GM12864 (cell line): Measurements from ENCODE around the gene HSPB6.

ENCODE experiments used
- DNase-seq: peaks from one replicate; pipeline ENCODE4 v3.0.0-alpha.2; 2011; ENCODE audit warnings: low read depth
- H3K4me3 ChIP-seq: 2 replicates; pipeline ENCODE4 v1.5.1; 2011; ENCODE audit warnings: mild to moderate bottlenecking, low read depth, low read length, control low read depth
- TF ChIP-seq, protein P1 (sequence below): IDR thresholded peaks from 2 replicates; pipeline ENCODE4 v1.5.1; 2011; ENCODE audit warnings: low read depth, mild to moderate bottlenecking, moderate library complexity, low read length, control low read depth, inconsistent platforms; ENCODE audit errors: missing control alignments

The HSPB6 gene

DNA sequence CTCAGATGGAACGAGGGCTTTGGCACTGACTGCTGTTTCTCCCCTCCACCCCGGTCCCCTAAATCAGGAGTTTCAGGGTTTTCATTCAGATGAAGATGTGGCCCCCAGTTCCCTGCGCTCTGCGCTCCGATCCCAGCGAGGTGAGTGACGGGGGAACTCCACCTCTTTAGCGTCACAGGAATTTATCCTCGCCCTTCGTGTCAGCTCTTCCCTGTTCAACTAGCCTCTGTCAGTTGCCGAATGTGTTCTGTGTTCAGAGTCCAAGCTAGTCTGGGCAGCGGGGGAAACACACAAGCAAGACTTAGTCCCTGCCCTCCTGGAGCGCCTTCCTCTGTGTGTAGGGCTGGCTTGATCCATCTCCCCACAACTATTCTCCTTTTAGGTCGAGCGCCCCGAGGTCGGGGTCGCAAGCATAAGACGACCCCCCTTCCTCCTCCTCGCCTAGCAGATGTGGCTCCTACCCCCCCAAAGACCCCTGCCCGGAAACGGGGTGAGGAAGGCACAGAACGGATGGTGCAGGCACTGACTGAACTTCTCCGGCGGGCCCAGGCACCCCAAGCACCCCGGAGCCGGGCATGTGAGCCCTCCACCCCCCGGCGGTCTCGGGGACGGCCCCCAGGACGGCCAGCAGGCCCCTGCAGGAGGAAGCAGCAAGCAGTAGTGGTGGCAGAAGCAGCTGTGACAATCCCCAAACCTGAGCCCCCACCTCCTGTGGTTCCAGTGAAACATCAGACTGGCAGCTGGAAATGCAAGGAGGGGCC, 37.2 kb downstream of the HSPB6 start:
- TF ChIP-seq, protein P1, sequence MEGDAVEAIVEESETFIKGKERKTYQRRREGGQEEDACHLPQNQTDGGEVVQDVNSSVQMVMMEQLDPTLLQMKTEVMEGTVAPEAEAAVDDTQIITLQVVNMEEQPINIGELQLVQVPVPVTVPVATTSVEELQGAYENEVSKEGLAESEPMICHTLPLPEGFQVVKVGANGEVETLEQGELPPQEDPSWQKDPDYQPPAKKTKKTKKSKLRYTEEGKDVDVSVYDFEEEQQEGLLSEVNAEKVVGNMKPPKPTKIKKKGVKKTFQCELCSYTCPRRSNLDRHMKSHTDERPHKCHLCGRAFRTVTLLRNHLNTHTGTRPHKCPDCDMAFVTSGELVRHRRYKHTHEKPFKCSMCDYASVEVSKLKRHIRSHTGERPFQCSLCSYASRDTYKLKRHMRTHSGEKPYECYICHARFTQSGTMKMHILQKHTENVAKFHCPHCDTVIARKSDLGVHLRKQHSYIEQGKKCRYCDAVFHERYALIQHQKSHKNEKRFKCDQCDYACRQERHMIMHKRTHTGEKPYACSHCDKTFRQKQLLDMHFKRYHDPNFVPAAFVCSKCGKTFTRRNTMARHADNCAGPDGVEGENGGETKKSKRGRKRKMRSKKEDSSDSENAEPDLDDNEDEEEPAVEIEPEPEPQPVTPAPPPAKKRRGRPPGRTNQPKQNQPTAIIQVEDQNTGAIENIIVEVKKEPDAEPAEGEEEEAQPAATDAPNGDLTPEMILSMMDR, result no peak
- H3K4me3 ChIP-seq, result peak overlapping the region; percentile 83
- no peak for DNase-seq

DNA sequence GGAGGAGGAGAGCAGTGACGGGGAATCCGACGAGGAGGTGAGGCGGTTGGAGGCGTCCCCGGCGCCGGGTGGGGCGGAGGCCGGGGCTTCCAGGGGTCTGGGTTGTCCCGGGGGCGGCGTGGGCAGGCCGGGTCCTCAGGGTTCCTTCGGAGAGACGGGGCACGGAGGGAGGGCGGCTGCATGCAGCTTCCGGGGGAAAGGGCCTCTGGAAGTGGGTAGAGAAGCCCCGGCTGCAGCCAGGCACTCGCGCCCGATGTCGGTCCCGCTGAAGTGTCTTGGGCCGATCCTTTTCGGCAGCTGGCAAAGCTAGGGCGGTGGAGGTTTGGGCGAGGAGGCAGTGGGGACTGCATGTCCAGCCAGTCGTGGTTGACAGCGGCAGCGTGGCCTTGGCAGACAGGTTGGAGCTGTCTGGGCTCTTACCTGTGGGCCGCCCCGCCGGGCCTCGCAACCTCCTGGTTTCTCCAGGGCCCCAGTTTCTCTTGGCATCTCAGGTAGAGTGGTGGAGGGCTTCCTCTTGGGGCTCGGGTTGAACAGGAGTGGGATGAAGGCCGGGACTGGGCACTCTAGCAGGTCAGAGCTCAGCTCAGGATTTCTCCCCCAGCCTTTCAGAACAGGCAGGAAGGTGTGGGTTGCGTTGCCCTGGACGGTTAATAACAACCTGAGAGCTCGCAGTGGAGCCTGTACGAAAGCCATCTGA, 38.3 kb downstream of the HSPB6 start:
- DNase-seq, result no peak
- H3K4me3 ChIP-seq, result peak overlapping the region; percentile 83
- TF ChIP-seq, protein P1, result no peak

DNA sequence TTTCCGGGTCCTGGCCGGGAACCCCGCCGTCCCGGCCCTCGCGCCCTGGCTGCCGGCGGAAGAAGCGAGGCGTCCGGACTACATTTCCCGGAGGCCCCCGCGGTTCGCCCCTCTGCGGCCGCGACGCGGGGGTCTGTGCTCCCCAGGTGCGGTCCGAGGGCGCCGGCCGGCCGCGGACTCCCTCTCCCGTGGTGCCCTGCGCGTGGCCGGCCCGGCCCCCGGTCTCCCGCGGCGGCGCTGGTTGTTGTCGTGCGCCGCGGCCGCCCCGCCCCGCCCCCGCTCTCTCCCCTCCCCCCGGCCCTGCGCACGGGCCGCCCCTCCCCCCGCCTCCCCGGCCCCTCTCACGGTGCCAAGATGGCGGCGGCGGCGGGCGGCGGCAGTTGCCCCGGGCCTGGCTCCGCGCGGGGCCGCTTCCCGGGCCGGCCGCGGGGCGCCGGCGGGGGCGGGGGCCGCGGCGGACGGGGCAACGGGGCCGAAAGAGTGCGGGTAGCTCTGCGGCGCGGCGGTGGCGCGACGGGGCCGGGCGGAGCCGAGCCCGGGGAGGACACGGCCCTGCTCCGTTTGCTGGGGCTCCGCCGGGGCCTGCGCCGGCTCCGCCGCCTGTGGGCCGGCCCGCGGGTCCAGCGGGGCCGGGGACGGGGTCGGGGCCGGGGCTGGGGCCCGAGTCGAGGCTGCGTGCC, 39.0 kb downstream of the HSPB6 start, which contains the start of gene KMT2B:
Gene KMT2B (plus strand): TSS at position 339 of the 680 bp plus-strand sequence. CDS start 16 bp downstream, at position 355.
- H3K4me3 ChIP-seq, result peak within 1 kb of the TSS; percentile 89
- TF ChIP-seq, protein P1, result no peak
- no peak for DNase-seq

DNA sequence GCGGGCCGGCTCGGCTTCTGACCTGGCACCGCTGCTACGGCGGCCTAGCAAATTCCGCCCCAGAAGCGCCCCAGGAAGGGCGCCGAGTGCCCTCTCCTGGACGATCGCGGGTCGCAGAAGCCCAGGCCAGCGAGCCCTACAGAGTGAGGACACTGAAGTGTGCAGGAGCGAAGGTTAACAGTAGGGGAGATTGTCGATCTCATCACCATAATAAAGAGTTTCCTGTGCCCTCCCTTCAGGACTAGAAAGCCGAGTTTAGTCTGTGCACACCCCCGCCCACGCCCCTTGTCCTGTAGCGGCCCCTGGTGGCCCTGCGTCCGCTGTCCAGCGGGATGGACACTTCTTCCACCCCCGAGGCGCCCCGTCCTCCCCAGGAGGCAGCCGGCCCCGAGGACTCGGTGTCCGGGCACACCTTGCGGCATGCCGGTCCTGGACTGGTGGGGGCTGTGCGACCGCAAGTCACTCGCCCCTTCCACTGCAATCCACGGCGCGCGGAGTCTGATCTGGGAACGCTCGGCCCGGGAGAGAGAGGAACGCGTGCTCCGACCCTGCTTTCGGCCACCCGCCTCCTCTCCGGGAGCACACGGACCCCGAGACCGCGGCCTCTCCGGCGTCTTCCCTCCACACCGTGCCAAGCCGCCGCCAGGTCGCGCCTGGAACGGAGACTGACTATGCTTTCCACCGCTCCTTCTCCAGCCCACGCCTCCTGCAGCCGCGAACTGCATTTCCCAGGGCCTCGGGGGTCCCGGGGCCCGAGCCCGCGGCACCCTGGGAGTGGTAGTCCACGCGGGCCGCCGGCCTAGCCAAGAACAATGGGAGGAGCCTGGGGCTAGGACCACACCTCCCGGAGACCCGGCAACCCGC, 39.8 kb downstream of the HSPB6 start:
- peak; percentile 88 for DNase-seq
- TF ChIP-seq, protein P1, result peak; percentile 73
- peak overlapping the region; percentile 89 for H3K4me3 ChIP-seq

DNA sequence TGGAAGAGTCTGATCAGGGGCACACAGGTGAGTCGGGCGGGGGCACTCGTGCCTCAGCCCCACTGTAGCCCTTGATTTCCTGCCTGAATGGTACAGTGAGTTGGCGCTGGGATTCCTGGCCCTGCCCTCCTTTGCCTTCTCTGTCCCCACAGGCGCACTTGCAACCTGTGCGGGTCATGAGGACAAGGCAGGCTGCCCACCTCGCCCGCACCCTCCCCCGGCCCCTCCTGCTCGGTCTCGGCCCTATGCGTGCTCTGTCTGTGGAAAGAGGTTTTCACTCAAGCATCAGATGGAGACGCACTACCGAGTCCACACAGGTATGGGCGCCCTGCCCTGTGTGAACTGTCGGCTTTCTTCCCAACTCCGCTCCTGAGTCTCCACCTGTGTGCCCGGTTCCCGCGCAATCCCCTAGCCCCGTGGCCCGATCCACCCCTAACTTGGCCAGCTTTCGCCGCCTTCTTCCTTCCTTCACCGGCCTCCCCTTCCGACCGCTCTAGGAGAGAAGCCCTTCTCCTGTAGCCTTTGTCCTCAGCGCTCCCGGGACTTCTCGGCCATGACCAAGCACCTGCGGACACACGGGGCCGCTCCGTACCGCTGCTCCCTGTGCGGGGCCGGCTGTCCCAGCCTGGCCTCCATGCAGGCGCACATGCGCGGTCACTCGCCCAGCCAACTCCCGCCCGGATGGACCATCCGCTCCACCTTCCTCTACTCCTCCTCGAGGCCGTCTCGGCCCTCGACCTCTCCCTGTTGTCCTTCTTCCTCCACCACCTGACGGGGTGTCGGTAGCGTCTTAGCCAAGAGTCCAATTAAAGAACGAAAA, 40.6 kb downstream of the HSPB6 start:
- TF ChIP-seq, protein P1, result no peak
- DNase-seq, result no peak
- H3K4me3 ChIP-seq, result peak overlapping the region; percentile 89
